Measurements from ENCODE around the gene GTF3C2. TPM values are rescaled to one million over a fixed set of nuclear protein-coding genes. Genes with fewer than 3 reads are reported as not detected.

GTF3C2 gene
- total and polyA plus RNA-seq, 2 of the 13 experiments (the other 11 are each of a cell fraction or from before 2014, with no cell fraction given), result 77.5 to 130 TPM

GRCh38 chr2:27378096-27378808 lies 21.7 kb upstream of the GTF3C2 start:
- peak; percentile 25 for DNase-seq (ENCODE audit: low spot score)
- POLR2A ChIA-PET, result interaction anchor here (1.2 to 5.1 kb wide), 5 partner anchors 15 to 118 kb away, joined by 3 to 34 read pairs (median 18); partner anchors contain the start of genes GTF3C2, MPV17 and PPM1G
- no peak overlapping the region for H3K9ac ChIP-seq (ENCODE audit: insufficient read depth, low read depth, low read length)
- ATAC-seq, result peak; percentile 3
- H3K79me2 ChIP-seq (ENCODE audit: insufficient read depth, low read length), result peaks cover 6% of the 10 kb centered on the region
- WGBS (ENCODE audit: low lambda C conversion rate), result 94% methylated on average over 29 of the region's 29 CpGs
- no TSS peak for BruUV-seq (replicated peaks)
- H2AFZ ChIP-seq (ENCODE audit: low read length), result no peak overlapping the region
- CTCF ChIA-PET (ENCODE audit: low intra/inter-chr PET ratio, low total read pairs), result interaction anchor here (0.8 kb wide), 1 partner anchor 57 kb away, joined by 3 read pairs; no protein-coding TSS in a partner anchor
- peak overlapping the region; percentile 85 for H3K27ac ChIP-seq (ENCODE audit: extremely low read length, insufficient read depth, low read length)
- peaks cover 3% of the 10 kb centered on the region; the same call in 1 of the 2 replicates for H4K20me1 ChIP-seq (ENCODE audit: insufficient read depth, low read length)
- H3K4me2 ChIP-seq (ENCODE audit: low read depth, low read length), result no peak overlapping the region
- H3K4me1 ChIP-seq (ENCODE audit: insufficient read depth, low read length), result peaks cover 27% of the 10 kb centered on the region
- in situ Hi-C loops (cut with HindIII; ENCODE audit: extremely low pct_ligation_motif_present, low pct_unique_long_range_greater_than_20kb), result no loop called here
- FAIRE-seq, result no peak
- peaks cover 48 to 70% of the 10 kb centered on the region in 2 experiments for H3K36me3 ChIP-seq (replicated peaks in 1 of 2; ENCODE audit: control insufficient read depth in 1 of 2, insufficient read depth in 2 of 2, low read length in 2 of 2)
- H3K4me3 ChIP-seq (replicated peaks in 1 of 3; ENCODE audit: insufficient read depth in 1 of 3, low read depth in 2 of 3, low read length in 3 of 3), result no peak overlapping the region
- H3K9me3 ChIP-seq (ENCODE audit: low read length), result no peaks in the 10 kb centered on the region
- intact Hi-C loops (cut with micrococcal nuclease; ENCODE audit: unreplicated experiment), result loop anchor here (1.0 to 10.0 kb wide), 2 partner anchors 57 to 123 kb away; no protein-coding TSS in a partner anchor
- no peaks in the 10 kb centered on the region for H3K27me3 ChIP-seq (ENCODE audit: control insufficient read depth in 1 of 2, insufficient read depth in 2 of 2, low read length in 2 of 2)
- peak; percentile 20; the same call in 1 of the 2 replicates for TF ChIP-seq TOPORS (CRISPR knock-in tag; IDR thresholded peaks at IDR 0.05)
- peak; percentile 61; the same call in 1 of the 2 replicates for TF ChIP-seq REL (CRISPR knock-in tag; conservative IDR thresholded peaks at IDR 0.05)
- TF ChIP-seq ZNF264 (CRISPR knock-in tag; IDR thresholded peaks at IDR 0.05), result no peak
- TF ChIP-seq RBFOX2 (IDR thresholded peaks at IDR 0.05; ENCODE audit: low read depth, low read length), result peak; percentile 90
- no peak for TF ChIP-seq ZNF251 (CRISPR knock-in tag; IDR thresholded peaks at IDR 0.05)
- TF ChIP-seq CENPT (CRISPR knock-in tag; IDR thresholded peaks at IDR 0.05; ENCODE audit: low read depth), result no peak
- TF ChIP-seq CTCF (CRISPR knock-in tag; IDR thresholded peaks at IDR 0.05), result peak; percentile 70
- no peak for TF ChIP-seq ZNF580 (CRISPR knock-in tag; IDR thresholded peaks at IDR 0.05; ENCODE audit: borderline replicate concordance, low read depth)
- TF ChIP-seq EED (CRISPR knock-in tag; IDR thresholded peaks at IDR 0.05), result 0 out of 2 replicates have a peak, but pooled peaks have one; percentile 20
- TF ChIP-seq POLR2G (IDR thresholded peaks at IDR 0.05; ENCODE audit: low read depth, low read length), result peak; percentile 22; the same call in 1 of the 2 replicates
- TF ChIP-seq ZNF576 (CRISPR knock-in tag; IDR thresholded peaks at IDR 0.05), result 0 out of 2 replicates have a peak, but pooled peaks have one; percentile 27
- no peak for TF ChIP-seq PAX8 (CRISPR knock-in tag; IDR thresholded peaks at IDR 0.05; ENCODE audit: borderline replicate concordance)
- no peak for TF ChIP-seq NCOA5 (CRISPR knock-in tag; IDR thresholded peaks at IDR 0.05)
- TF ChIP-seq NPAS2 (CRISPR knock-in tag; IDR thresholded peaks at IDR 0.05; ENCODE audit: borderline replicate concordance), result no peak
- TF ChIP-seq PHF8 (CRISPR knock-in tag; IDR thresholded peaks at IDR 0.05), result no peak
- no peak for TF ChIP-seq GFI1 (CRISPR knock-in tag; IDR thresholded peaks at IDR 0.05; ENCODE audit: borderline replicate concordance)
- TF ChIP-seq REPIN1 (CRISPR knock-in tag; IDR thresholded peaks at IDR 0.05; ENCODE audit: borderline replicate concordance, low read depth), result no peak
- 0 out of 2 replicates have a peak, but pooled peaks have one; percentile 29 for TF ChIP-seq MTA1 (CRISPR knock-in tag; IDR thresholded peaks at IDR 0.05; ENCODE audit: borderline replicate concordance)
- TF ChIP-seq ZNF350 (CRISPR knock-in tag; IDR thresholded peaks at IDR 0.05; ENCODE audit: borderline replicate concordance, low read depth), result peak; percentile 58; the same call in 1 of the 2 replicates
- TF ChIP-seq AGO1 (IDR thresholded peaks at IDR 0.05; ENCODE audit: low read depth, low read length, poor library complexity, severe bottlenecking), result peak; percentile 88
- TF ChIP-seq ZNF781 (CRISPR knock-in tag; IDR thresholded peaks at IDR 0.05; ENCODE audit: borderline replicate concordance, not compliant biosample characterization), result no peak
